Lower leg skin (tissue), 3 donors: ENCODE results near the gene B3GNT4.

Experiments used
- POLR2A ChIP-seq, 2 donors: fragments of 450-650 bp; IDR thresholded peaks; one replicate each; pipeline ENCODE4 v1.6.1; 2016 to 2017; ENCODE audit warnings: antibody characterized with exemption in 2 of 2, mild to moderate bottlenecking in 1 of 2, moderate library complexity in 1 of 2
- TF ChIP-seq, protein P1 (sequence below), 3 donors: fragments of 450-650 bp; IDR thresholded peaks; one replicate each; pipeline ENCODE4 v1.5.1; 2016; ENCODE audit warnings: antibody characterized with exemption in 3 of 3, mild to moderate bottlenecking in 3 of 3, moderate library complexity in 2 of 3

DNA sequence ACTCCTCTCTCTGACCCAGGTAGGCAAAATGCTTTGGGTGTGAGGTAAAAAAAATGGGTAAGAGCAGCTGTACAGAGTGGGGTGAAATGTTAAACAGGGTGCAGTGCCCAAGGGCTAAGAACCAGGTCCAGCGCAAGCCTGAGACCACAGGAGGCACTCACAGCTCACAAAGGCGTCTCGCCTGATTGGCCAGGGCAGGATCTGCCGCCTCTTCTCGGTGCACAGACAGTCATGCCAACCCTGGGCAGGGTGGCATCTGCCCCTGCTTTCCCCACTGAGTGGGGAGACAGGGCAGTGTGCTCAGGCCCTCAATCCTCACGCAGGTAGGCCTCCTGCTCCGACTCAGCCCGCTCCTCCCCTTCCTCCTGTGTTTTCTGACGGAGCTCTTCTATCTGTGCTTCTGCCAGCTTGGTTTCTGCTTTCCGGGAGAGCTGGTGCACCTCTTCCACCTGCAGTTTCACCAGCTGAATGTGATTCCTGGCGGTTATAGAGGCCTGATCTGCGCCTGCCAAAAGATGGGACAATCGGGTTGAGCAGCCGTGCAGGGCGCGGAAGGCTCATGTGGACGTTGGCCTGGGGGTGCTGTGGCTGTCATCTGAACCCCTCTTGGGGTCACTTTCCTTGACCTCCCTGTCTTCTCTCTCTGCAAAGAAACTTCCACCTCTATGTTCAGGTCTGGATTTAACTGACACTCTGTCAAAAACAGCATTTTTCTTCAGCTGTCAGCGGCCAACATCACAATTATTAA, 4.7 kb downstream of the B3GNT4 start:
- TF ChIP-seq, protein P1, sequence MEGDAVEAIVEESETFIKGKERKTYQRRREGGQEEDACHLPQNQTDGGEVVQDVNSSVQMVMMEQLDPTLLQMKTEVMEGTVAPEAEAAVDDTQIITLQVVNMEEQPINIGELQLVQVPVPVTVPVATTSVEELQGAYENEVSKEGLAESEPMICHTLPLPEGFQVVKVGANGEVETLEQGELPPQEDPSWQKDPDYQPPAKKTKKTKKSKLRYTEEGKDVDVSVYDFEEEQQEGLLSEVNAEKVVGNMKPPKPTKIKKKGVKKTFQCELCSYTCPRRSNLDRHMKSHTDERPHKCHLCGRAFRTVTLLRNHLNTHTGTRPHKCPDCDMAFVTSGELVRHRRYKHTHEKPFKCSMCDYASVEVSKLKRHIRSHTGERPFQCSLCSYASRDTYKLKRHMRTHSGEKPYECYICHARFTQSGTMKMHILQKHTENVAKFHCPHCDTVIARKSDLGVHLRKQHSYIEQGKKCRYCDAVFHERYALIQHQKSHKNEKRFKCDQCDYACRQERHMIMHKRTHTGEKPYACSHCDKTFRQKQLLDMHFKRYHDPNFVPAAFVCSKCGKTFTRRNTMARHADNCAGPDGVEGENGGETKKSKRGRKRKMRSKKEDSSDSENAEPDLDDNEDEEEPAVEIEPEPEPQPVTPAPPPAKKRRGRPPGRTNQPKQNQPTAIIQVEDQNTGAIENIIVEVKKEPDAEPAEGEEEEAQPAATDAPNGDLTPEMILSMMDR (IDR thresholded peaks at IDR 0.05): no peak
- no peak for TF ChIP-seq POLR2A (IDR thresholded peaks at IDR 0.05)
